Esophagus squamous epithelium (tissue), 5 donors: Measurements from ENCODE around the gene CCDC110. TPM values are rescaled to one million over a fixed set of nuclear protein-coding genes. Genes with fewer than 3 reads are reported as not detected.

Experiments used
- DNase-seq: peaks from one replicate; lab custom pipeline; 2025; lab: John Stamatoyannopoulos, UW
- H3K27ac ChIP-seq, 4 donors: fragments of 200-600 bp; sonication (generic); one replicate each; pipeline ENCODE4 v1.5.1; 2016 to 2019; ENCODE audit warnings: mild to moderate bottlenecking in 1 of 4
- H3K27me3 ChIP-seq, 4 donors: fragments of 200-600 bp; sonication (generic); 1 replicate in 3 of 4; 2 replicates in 1 of 4; pipeline versions ENCODE4 v1.5.1 to v1.6.0; 2017 to 2021; ENCODE audit warnings: antibody characterized with exemption in 1 of 4
- H3K36me3 ChIP-seq, 3 donors: fragments of 200-600 bp; sonication (generic); one replicate each; pipeline ENCODE4 v1.5.1; 2016 to 2019
- H3K4me1 ChIP-seq, 3 donors: fragments of 200-600 bp; sonication (generic); one replicate each; pipeline ENCODE4 v1.5.1; 2017 to 2019
- H3K4me3 ChIP-seq, 4 donors: fragments of 200-600 bp; sonication (generic); 1 replicate in 3 of 4; 2 replicates in 1 of 4; pipeline ENCODE4 v1.5.1; 2016 to 2019; ENCODE audit warnings: mild to moderate bottlenecking in 2 of 4, moderate library complexity in 1 of 4
- H3K9me3 ChIP-seq, 3 donors: fragments of 200-600 bp; sonication (generic); one replicate each; pipeline ENCODE4 v1.5.1; 2016 to 2019
- POLR2A ChIP-seq, 4 donors: fragments of 450-650 bp; IDR thresholded peaks; one replicate each; pipeline ENCODE4 v1.6.1; 2017; ENCODE audit warnings: antibody characterized with exemption in 4 of 4, mild to moderate bottlenecking in 4 of 4, moderate library complexity in 3 of 4
- WGBS, 2 donors: methylation state at CpG; one replicate each; pipeline ENCODE4 v1.1.5; 2018; 5-methylcytosine and 5-hydroxymethylcytosine counted together
- intact Hi-C: fragments of 100-400 bp; cut with DNase I; formaldehyde crosslinking; loops from one replicate; pipeline ENCODE4 v1.15.0; 2022
- total RNA-seq, 4 donors: library from RNA; depleted of rRNA; stranded (reverse); fragments of >200 nt; gene quantifications; one replicate each; pipeline ENCODE4 v1.1.0, GENCODE V29; 2016
- TF ChIP-seq, protein P1 (sequence below), 6 experiments: fragments of 450-650 bp in 4 of 6; fragments of 200-600 bp in 2 of 6; sonication (generic) in 2 of 6; IDR thresholded peaks; one replicate each; pipeline ENCODE4 v1.5.1; 2016 to 2019; ENCODE audit warnings: antibody characterized with exemption in 6 of 6, mild to moderate bottlenecking in 4 of 6, moderate library complexity in 4 of 6
- donor health status: DM: yes; HTN: yes; CAD: no.

Gene CCDC110
- total RNA-seq, 4 donors from 2014 or later, result 0.18 to 2.3 (median 1.3) TPM

DNA sequence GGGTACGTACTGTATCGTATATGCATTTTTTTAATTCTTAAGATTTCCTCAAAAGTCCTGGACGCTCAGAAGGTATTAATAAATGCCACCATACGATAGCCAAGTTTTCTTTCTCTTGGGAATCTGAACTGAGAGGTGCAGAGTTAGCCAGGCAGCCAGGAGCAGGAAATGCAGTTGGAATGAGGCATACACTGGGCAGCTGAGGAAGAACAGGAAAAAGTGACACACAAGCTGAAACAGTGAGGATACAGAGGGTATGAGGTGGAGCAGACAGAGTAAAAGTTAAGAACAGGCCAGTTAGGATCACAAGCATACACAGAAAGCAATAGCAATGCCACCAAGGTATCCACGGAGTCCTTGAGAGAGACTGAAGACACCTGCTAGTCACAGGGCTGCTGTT, 59.1 kb downstream of the CCDC110 start:
- intact Hi-C loops, result no loop called here
- Histone ChIP-seq H3K4me3 (no peak overlapping the region), H3K27ac (peak overlapping the region in 3 of 4 donors; percentile 3 to 59 (median 43)), H3K36me3 (peaks cover 0 to 94% (median 0%) of the 10 kb centered on the region in 3 donors), H3K4me1 (peaks cover 0 to 11% (median 0%) of the 10 kb centered on the region in 3 donors), H3K9me3 (no peaks in the 10 kb centered on the region), H3K27me3 (no peaks in the 10 kb centered on the region)
- WGBS, 2 donors, result 82 to 94% methylated on average over 5 of the region's 5 CpGs
- no peak for DNase-seq
- TF ChIP-seq, protein P1, sequence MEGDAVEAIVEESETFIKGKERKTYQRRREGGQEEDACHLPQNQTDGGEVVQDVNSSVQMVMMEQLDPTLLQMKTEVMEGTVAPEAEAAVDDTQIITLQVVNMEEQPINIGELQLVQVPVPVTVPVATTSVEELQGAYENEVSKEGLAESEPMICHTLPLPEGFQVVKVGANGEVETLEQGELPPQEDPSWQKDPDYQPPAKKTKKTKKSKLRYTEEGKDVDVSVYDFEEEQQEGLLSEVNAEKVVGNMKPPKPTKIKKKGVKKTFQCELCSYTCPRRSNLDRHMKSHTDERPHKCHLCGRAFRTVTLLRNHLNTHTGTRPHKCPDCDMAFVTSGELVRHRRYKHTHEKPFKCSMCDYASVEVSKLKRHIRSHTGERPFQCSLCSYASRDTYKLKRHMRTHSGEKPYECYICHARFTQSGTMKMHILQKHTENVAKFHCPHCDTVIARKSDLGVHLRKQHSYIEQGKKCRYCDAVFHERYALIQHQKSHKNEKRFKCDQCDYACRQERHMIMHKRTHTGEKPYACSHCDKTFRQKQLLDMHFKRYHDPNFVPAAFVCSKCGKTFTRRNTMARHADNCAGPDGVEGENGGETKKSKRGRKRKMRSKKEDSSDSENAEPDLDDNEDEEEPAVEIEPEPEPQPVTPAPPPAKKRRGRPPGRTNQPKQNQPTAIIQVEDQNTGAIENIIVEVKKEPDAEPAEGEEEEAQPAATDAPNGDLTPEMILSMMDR (IDR thresholded peaks at IDR 0.05), result no peak
- TF ChIP-seq POLR2A (IDR thresholded peaks at IDR 0.05), result no peak

DNA sequence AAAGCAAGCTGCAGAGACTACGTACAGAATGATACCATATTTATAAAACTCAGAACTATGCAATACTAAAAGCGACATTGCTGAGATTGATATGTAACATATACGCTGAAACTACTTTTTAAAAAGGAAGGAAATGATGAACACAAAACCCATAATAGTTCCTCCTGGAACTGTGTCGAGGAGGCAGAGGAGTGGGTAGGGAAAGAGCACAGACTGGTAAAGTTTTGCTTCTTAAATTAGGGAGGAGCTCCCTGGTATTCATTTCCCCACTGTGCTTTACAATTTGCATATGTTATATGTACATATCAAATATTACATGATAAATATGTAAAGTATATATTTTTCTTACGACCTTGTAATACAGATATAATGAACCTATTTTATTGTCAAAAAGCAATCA, 59.7 kb downstream of the CCDC110 start:
- 76 to 79% methylated on average over 5 of the region's 5 CpGs for WGBS, 2 donors
- intact Hi-C loops, result no loop called here
- Histone ChIP-seq H3K9me3 (no peaks in the 10 kb centered on the region), H3K36me3 (peaks cover 0 to 93% (median 0%) of the 10 kb centered on the region in 3 donors), H3K4me1 (peaks cover 0 to 11% (median 0%) of the 10 kb centered on the region in 3 donors), H3K4me3 (no peak overlapping the region), H3K27ac (no peak overlapping the region), H3K27me3 (no peaks in the 10 kb centered on the region)
- no peak for TF ChIP-seq POLR2A (IDR thresholded peaks at IDR 0.05)
- TF ChIP-seq, protein P1 (IDR thresholded peaks at IDR 0.05), result no peak
- DNase-seq, result no peak

DNA sequence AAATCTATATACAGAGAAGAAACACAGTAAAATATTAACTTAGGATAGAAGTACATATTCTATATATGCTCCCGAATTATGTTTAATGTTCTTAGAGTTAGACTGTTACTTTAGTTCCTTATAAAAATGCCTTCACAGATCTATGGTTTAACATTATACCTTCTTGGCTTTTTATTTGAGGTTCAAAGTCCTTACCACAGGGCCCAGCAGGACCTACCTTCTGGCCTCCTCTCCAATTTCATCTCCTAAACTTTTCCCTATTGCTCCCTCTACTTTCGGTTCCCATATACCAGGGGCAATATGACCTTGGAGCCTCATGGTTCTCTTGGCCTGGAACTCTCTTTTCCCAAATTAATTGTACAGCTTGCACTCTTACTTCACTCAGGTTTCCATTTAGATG, 63.1 kb downstream of the CCDC110 start:
- peaks cover 0 to 11% (median 0%) of the 10 kb centered on the region in 3 donors for H3K4me1 ChIP-seq
- H3K4me3 ChIP-seq, result no peak overlapping the region
- no peak for DNase-seq
- no peaks in the 10 kb centered on the region for H3K27me3 ChIP-seq
- TF ChIP-seq, protein P1 (IDR thresholded peaks at IDR 0.05), result no peak
- no peak for TF ChIP-seq POLR2A (IDR thresholded peaks at IDR 0.05)
- H3K9me3 ChIP-seq, result no peaks in the 10 kb centered on the region
- H3K27ac ChIP-seq, result no peak overlapping the region
- H3K36me3 ChIP-seq, result peaks cover 0 to 92% (median 0%) of the 10 kb centered on the region in 3 donors
- intact Hi-C loops, result no loop called here
- 90 to 92% methylated on average over 2 of the region's 2 CpGs for WGBS, 2 donors

DNA sequence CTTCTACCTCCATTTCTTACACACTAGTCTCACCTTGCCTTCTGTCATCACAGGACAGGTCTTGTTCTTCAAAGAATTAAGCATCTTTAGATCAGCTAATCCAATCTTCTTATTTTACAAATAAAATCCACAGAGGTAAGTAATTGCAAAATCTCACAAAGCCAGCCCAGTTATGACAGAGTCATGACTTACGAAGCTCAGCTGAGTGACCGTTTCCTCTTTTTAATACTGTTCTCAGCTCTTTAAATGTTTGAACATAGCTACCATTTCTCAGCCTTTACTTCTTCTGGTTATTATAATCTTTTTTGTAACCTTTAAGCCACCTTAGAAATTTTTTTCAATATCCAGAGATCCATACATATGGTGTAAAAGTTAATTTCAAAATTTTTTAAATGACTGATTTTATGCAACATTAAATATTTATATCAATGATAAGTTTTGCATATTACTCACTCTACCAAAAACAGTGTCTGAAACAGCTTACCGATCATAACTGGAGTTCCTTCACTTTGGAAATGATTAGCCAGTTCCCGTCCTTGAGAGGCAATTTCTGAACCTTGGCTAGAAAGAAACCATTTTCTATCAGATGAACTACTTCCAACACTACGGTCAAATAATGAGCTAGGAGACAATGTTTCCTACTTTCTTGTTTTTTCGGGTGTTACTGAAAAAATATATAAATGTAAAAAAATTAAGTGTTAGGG, 66.1 kb downstream of the CCDC110 start:
- DNase-seq, result no peak
- Histone ChIP-seq H3K27me3 (no peaks in the 10 kb centered on the region), H3K27ac (no peak overlapping the region), H3K4me3 (no peak overlapping the region), H3K36me3 (peaks cover 0 to 97% (median 0%) of the 10 kb centered on the region in 3 donors), H3K9me3 (no peaks in the 10 kb centered on the region), H3K4me1 (peaks cover 0 to 2% (median 0%) of the 10 kb centered on the region in 3 donors)
- WGBS, 2 donors, result 82% methylated on average over 6 of the region's 6 CpGs
- intact Hi-C loops, result no loop called here
- no peak for TF ChIP-seq POLR2A (IDR thresholded peaks at IDR 0.05)
- TF ChIP-seq, protein P1 (IDR thresholded peaks at IDR 0.05), result no peak

DNA sequence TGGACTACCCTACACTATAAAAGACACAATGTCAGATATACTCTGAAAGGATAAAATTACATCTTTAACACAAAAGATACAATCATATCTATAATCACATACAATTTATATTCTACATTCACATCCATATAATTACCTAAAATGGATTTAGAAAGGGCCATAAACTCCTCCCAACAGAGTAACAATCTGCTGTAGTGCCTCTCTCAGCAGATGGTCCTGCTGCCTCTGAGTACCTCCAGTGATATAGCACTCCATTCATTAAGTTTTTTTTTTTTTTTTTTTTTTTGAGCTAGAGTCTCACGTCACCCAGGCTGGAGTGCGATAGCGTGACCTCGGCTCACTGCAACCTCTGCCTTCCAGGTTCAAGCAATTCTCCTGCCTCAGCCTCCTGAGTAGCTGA, 67.5 kb downstream of the CCDC110 start:
- intact Hi-C loops, result no loop called here
- no peak overlapping the region for H3K27ac ChIP-seq
- peaks cover 4 to 17% (median 4%) of the 10 kb centered on the region in 3 donors for H3K4me1 ChIP-seq
- no peak for DNase-seq
- H3K36me3 ChIP-seq, result peaks cover 0 to 96% (median 0%) of the 10 kb centered on the region in 3 donors
- H3K9me3 ChIP-seq, result no peaks in the 10 kb centered on the region
- 94 to 100% methylated on average over 3 to 4 of the region's 4 CpGs for WGBS, 2 donors
- H3K27me3 ChIP-seq, result no peaks in the 10 kb centered on the region
- H3K4me3 ChIP-seq, result no peak overlapping the region
- no peak for TF ChIP-seq POLR2A (IDR thresholded peaks at IDR 0.05)
- TF ChIP-seq, protein P1 (IDR thresholded peaks at IDR 0.05), result no peak
